Measurements from ENCODE around the gene SRP72. TPM values are rescaled to one million over a fixed set of nuclear protein-coding genes. Genes with fewer than 3 reads are reported as not detected.

The SRP72 gene
- 77.5 and 84.0 TPM in 2 replicates for total RNA-seq

DNA sequence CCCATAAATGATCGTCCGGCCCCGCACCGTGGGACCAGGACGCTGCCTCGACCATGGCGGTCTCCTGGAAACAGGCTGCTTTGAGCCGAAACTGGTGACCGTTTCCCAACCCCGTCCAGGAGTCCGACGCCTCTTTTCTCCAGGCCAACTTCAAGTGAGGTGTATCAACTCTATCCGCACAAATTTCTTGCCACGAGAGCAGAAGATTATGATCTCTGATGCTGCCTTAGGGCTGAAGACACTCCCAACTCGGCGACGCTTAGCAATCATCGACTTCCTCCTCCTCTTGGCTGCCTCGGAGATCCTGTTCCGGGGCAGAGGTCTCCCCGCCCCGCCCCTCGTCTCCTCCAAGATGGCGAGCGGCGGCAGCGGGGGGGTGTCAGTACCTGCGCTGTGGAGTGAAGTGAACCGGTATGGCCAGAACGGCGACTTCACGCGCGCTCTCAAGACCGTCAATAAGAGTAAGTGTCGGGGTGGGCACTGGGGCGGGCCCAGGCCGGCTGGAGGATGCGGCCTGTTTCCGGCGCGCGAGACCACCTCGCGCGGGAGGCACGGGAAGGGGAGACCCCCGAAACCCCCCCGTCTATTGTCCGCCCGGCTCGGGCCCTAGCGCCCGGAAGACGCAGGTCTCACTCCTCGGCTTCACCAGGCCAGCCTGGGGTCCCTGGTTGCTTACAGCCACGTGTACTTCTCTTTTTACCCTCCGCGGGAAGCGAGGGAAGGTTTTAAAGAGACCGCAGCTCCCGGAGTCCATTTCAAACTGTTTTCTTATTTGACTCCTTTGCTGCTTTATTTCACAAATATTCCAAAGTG lies at the start of gene SRP72:
SRP72 (plus strand) TSS at position 334 of the 813 bp plus-strand sequence; CDS start at position 353, 19 bp downstream.

GRCh38 chr4:56435140-56435926 lies 32.1 kb upstream of the SRP72 start, which contains the start of gene PPAT:
TSS of gene PPAT (minus strand) at chr4:56435615. CDS start at chr4:56435477, 138 bp downstream.

DNA sequence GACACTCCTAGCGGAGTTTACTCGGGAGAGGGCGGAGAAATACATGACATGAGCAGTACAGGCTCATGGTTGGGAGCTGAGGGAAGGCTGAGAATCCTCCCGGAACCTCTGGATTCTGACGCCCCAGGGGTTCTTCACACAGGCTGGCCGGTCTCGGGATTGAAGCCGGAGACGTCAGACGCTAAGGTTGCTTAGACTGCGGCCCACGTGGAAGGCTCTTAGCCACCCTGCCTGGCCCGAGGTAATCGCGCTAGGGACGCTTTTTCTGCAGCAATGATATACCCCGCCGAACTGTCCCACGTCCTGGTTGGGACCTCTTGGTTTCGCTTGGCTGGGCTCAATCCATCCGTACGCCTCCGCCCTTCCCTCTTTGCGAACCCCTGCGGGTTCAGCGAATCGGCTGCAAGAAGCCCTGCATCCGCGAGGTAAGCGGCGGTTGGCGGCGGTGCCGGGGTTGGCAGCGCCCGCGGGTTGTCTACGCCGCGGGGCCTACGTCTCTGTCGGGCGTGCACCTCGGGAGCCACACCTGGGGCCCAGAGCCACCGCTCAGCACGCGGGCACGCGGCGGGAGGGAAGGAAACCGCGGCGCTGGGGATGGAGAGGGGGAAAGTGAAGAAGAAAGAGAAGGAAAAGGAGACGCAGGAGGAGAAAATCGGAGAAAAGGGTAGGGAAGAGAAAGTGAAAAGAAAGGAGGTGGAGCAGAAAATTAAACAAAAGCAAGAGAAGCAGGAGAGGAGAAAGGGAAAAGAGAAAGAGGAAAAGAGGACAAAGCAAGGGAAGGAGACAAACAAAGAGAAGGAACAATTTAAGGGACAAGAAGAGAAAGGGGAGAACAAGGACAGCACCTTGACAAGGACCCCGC lies 38.1 kb downstream of the SRP72 start, which contains the start of gene ARL9:
ARL9 (plus strand) TSS at position 523 of the 862 bp plus-strand sequence; CDS start at position 595, 72 bp downstream.

Other genes with a start within 250 kb of the SRP72 start
- 6.1 and 10.0 TPM in 2 replicates for gene AASDH, start 80.1 kb upstream of the SRP72 start, total RNA-seq
- 17.5 and 19.3 TPM in 2 replicates for gene PPAT, start 32.0 kb upstream of the SRP72 start, total RNA-seq
- gene PAICS, start 31.4 kb upstream of the SRP72 start, total RNA-seq = 78.0 and 135 TPM in 2 replicates
- gene ARL9, start 38.2 kb downstream of the SRP72 start, total RNA-seq = 0.04 and 0.08 TPM in 2 replicates
- 2.2 and 9.1 TPM in 2 replicates for gene HOPX, start 213.7 kb downstream of the SRP72 start, total RNA-seq

Data from hair follicular keratinocyte (primary cell).